ENCODE results near the gene MTSS2. TPM values are rescaled to one million over a fixed set of nuclear protein-coding genes. Genes with fewer than 3 reads are reported as not detected.

MTSS2 gene
- total RNA-seq, 1 experiment from 2014 or later, result 18.7 TPM

- H3K4me2 ChIP-seq (ENCODE audit: low read length), result no peak overlapping the region
- BruUV-seq (replicated peaks), result no TSS peak
- ATAC-seq, result no peak
- H4K20me1 ChIP-seq (ENCODE audit: low read length), result no peaks in the 10 kb centered on the region
- DNase-seq, result no peak
- H3K27ac ChIP-seq (ENCODE audit: low read length), result no peak overlapping the region
- H3K9me2 ChIP-seq (replicated peaks; ENCODE audit: low read length), result no peaks in the 10 kb centered on the region
- no peak overlapping the region for H3K9ac ChIP-seq (ENCODE audit: low read length)
- no peak for TF ChIP-seq EZH2 (IDR thresholded peaks at IDR 0.05; ENCODE audit: low read length, unreplicated experiment)
- TF ChIP-seq CTCF (conservative IDR thresholded peaks at IDR 0.05; ENCODE audit: low read depth, low read length), result no peak
- no peak for TF ChIP-seq EZH2phosphoT487 (IDR thresholded peaks at IDR 0.05; ENCODE audit: borderline replicate concordance, low read length)
- CTCF ChIA-PET, result no interaction called here
- H3K27me3 ChIP-seq (ENCODE audit: low read length), result no peaks in the 10 kb centered on the region
- H3K9me3 ChIP-seq (ENCODE audit: low read length), result no peaks in the 10 kb centered on the region
- POLR2A ChIA-PET (ENCODE audit: unreplicated experiment), result no interaction called here
- no peak overlapping the region for H2AFZ ChIP-seq (ENCODE audit: low read length)
- H3K4me3 ChIP-seq (ENCODE audit: low read length), result no peak overlapping the region
- peaks cover 18% of the 10 kb centered on the region for H3K4me1 ChIP-seq (ENCODE audit: insufficient read depth, low read length)
- intact Hi-C loops (cut with micrococcal nuclease), result no loop called here
- peaks cover 49% of the 10 kb centered on the region for H3K79me2 ChIP-seq (ENCODE audit: low read length)
- no peaks in the 10 kb centered on the region for H3F3A ChIP-seq (ENCODE audit: low read length, unreplicated experiment)
- no peaks in the 10 kb centered on the region; the same call in 1 of the 2 replicates for H3K36me3 ChIP-seq (ENCODE audit: low read depth, low read length)
Measured at GRCh38 chr16:70682239-70683145, 3.4 kb downstream of the MTSS2 start.

DNA sequence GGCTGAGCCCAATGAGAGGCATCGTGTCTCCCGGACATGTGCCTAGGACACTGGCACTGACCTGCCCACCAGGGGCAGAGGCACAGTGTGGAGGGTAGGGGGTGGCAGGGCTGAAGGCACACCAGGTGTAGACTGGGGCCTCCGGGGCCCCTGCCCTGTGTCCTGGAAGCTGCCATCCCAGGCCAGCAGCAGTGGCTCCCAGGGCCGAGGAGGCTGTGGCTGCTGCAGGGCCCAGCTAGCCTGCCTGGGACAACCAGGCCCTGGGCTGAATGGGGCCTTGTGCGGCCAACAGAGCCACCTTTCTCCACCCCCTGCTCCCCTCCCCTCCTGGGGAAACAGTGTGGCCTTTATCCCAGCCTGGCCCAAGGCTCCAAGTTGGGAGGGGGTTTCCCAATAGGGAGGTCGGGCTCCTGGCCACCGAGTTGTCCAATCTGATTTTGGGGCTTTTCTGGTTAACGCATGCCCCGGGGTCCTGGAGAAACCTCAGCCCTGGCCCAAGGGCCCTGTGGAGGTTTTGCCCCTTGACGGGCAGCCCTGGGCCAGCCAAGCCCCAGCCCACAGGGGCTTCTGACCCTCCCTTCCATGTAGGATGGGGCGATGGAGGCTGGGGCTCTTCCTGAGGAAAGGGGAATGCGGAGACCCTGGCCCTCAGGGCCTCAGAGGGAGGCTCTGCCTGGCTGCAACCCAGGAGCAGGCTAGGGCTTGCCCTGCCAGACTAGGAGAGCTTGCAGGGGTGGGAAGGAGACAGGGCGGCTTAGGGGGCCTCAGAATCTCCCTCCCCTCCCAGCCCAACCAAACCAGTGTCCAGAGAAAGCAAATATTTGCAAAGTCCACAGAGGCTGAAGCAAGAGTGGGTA lies 4.2 kb downstream of the MTSS2 start:
- Histone ChIP-seq H3K79me2 (ENCODE audit: low read length) (peaks cover 49% of the 10 kb centered on the region), H3F3A (ENCODE audit: low read length, unreplicated experiment) (no peaks in the 10 kb centered on the region), H2AFZ (ENCODE audit: low read length) (no peak overlapping the region), H3K4me1 (ENCODE audit: insufficient read depth, low read length) (peaks cover 10% of the 10 kb centered on the region), H3K36me3 (ENCODE audit: low read depth, low read length) (no peaks in the 10 kb centered on the region; the same call in 1 of the 2 replicates), H3K27me3 (ENCODE audit: low read length) (no peaks in the 10 kb centered on the region), H3K9me2 (replicated peaks; ENCODE audit: low read length) (no peaks in the 10 kb centered on the region), H4K20me1 (ENCODE audit: low read length) (no peaks in the 10 kb centered on the region), H3K9ac (ENCODE audit: low read length) (no peak overlapping the region), H3K4me2 (ENCODE audit: low read length) (no peak overlapping the region), H3K4me3 (ENCODE audit: low read length) (no peak overlapping the region), H3K27ac (ENCODE audit: low read length) (no peak overlapping the region), H3K9me3 (ENCODE audit: low read length) (no peaks in the 10 kb centered on the region)
- ATAC-seq (no peak), DNase-seq (no peak)
- TF ChIP-seq EZH2 (IDR thresholded peaks at IDR 0.05; ENCODE audit: low read length, unreplicated experiment) (no peak), EZH2phosphoT487 (IDR thresholded peaks at IDR 0.05; ENCODE audit: borderline replicate concordance, low read length) (no peak), CTCF (conservative IDR thresholded peaks at IDR 0.05; ENCODE audit: low read depth, low read length) (no peak)
- intact Hi-C loops (cut with micrococcal nuclease), result no loop called here
- CTCF ChIA-PET, result no interaction called here
- BruUV-seq (replicated peaks), result no TSS peak
- POLR2A ChIA-PET (ENCODE audit: unreplicated experiment), result no interaction called here
